HG03045 (cell line): ENCODE measurements around the gene AP2M1.

Source experiments
- ATAC-seq: cut with Tn5 transposase; IDR thresholded peaks from one replicate; pipeline ENCODE4 v1.9.1; 2021; ENCODE audit warnings: mild to moderate bottlenecking, moderate library complexity; ENCODE audit not compliant: unreplicated experiment

AP2M1 gene

GRCh38 chr3:184218814-184219213 is 44.2 kb downstream of the AP2M1 start:
- no peak for ATAC-seq

GRCh38 chr3:184222521-184222920 is 47.9 kb downstream of the AP2M1 start:
- ATAC-seq: no peak

DNA sequence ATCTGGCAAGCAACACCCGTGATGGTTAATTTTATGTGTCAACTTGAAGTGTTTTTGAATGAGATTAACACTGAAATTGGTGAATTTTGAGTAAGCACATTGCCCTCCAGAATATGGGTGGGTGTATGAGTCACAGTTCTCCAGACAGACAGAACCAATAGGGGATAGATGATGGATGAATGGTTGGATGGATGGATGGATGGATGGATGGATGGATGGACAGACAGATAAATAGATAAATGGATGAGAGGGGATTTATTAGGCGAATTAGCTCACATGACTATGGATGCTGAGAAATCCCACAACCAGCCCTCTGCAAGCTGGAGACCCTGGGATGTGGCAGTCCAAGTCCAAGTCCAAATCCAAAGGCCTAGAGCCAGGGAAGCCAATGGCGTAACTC is 49.3 kb downstream of the AP2M1 start:
- ATAC-seq: no peak

GRCh38 chr3:184227481-184227935 is 52.9 kb downstream of the AP2M1 start:
- ATAC-seq: no peak

DNA sequence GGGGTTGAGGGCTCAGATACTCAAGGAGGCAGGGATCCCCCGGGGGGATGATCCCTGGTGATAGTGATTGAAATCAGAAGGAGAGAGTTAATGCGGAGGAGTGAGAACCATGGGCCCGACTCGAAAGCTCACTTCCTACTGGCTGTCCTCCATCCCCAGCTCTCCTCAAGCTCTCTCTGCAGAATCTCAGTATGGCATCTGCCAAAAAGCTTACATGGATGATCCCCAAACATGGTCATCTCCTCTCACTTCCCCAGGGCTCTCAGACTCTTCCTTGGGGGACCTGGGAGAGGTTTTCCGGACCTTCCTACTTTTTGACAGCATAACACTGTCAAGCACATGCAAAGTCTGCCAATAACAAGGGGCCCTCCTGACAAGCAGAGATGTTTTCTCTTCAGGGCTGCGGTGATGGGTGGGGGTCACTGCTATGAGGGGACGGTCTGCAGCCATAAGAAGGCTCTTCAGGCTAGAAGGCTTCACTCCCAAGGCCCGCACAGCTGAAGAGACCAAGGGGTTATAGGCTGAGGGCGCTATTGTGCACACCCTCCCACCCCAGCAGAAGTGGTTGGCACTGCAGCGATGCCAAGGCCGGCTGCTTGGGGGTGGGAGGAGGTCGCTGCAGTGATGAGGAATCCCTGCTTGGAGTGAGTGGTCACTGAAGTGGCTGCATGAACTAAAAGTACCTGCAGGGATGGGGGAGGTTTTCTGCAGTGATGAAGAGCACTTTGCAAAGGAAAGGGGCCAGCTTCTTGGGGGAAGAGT is 53.9 kb downstream of the AP2M1 start:
- no peak for ATAC-seq

DNA sequence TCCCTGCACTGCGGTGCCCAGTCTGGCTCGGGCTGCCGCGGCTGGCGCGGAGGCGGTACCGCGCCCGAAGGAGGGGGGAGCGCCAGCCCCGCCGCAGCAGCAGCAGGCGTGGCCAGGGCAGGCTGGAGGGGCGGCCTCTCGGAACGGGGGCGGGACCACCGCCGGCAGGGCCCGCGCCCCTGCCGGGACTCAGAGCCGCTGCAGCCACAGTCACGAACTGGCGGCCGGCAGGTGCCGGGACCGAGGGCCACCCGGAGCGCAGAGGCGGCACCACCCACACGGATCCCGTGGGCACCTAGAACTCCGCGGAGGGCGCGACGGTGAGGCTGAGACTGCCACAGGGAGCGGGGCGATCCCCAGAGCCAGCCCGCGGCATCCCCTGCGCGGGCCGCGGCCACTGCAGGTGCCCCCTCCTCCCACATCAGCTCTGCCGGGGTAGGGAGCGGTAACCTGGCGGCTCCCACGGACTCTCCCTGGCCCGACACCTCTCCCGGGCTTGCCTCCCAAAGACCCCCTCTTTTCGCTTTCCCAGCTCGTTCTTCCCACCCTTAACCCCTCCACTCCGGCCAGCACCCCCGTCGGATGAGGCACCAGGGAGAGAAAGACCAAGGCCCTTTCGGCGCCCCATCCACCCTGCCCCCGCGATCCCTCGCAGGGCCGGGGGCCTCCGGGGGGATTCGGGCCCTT is 54.9 kb downstream of the AP2M1 start, which contains the start of gene VWA5B2:
VWA5B2 (plus strand) TSS at position 192 of the 687 bp plus-strand sequence. CDS start 944 bp downstream, outside the sequence.
- peak; percentile 77 for ATAC-seq

- ATAC-seq: no peak
Observed at GRCh38 chr3:184230081-184230602, 55.5 kb downstream of the AP2M1 start.

- no peak for ATAC-seq
Observed at GRCh38 chr3:184230603-184231528, 56.2 kb downstream of the AP2M1 start.

GRCh38 chr3:184231671-184232070 is 57.0 kb downstream of the AP2M1 start:
- ATAC-seq: no peak

DNA sequence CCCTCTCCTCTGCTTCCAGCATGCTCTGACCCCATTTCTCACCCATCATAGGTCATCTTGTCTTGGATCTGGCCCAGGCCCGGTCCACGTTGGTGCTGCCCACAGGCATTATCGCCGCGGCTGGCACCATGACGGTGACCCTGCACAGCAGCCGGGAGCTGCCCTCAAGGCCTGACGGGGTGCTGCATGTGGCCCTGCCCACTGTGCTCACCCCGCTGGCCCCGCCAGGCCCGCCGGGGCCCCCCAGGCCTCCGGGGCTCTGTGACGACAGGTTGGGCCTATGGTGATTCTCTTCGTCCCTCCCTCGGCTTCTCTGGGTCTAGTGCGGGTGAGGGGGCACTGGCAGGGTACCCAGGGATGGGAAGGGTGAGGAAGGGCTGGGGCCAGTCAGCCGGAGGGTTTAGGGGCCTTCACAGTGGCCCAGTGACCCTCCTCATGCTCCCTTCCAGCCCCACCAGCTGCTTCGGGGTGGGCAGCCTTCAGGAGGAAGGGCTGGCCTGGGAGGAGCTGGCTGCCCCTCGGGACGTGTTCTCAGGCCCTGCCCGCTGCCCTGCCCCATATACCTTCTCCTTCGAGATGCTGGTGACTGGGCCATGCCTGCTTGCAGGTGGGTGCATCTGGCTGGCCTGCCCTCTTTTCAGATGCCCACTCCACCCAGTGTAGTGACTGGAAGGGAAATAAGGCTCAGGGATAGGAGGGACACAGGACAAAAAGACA is 58.6 kb downstream of the AP2M1 start:
- no peak for ATAC-seq
